NCI-H1092 (cell line): Measurements from ENCODE around the gene EME2.

ENCODE experiments used
- DNase-seq: peaks from one replicate; lab custom pipeline; 2025; lab: John Stamatoyannopoulos, UW

EME2 gene

GRCh38 chr16:1766701-1767100, 5.9 kb upstream of the EME2 start:
- DNase-seq = no peak

GRCh38 chr16:1767116-1767994, 5.3 kb upstream of the EME2 start:
- no peak for DNase-seq

DNA sequence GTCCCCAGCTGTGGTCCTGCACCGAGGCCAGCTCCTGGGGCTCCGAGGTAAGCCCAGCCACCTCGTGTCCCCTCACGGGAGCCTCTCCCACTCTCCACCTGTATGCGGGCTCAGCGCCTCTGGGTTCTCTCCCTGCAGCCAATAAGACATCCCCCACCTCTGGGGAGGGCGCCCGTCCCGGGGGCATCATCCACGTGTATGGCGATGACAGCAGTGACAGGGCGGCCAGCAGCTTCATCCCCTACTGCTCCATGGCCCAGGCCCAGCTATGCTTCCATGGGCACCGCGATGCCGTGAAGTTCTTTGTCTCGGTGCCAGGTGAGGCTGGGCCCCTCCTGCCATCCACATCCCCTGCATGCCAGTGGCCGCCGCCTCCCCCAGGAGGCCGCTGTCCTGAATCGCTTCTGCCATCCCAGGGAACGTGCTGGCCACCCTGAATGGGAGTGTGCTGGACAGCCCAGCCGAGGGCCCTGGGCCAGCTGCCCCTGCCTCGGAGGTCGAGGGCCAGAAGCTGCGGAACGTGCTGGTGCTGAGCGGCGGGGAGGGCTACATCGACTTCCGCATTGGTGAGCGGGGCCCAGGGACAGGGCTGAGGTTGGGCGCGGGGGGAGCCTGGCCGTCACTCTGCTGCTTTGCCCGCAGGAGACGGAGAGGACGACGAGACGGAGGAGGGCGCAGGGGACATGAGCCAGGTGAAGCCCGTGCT, 4.4 kb upstream of the EME2 start:
- DNase-seq = no peak

GRCh38 chr16:1768767-1769401, 3.7 kb upstream of the EME2 start:
- DNase-seq = no peak

DNA sequence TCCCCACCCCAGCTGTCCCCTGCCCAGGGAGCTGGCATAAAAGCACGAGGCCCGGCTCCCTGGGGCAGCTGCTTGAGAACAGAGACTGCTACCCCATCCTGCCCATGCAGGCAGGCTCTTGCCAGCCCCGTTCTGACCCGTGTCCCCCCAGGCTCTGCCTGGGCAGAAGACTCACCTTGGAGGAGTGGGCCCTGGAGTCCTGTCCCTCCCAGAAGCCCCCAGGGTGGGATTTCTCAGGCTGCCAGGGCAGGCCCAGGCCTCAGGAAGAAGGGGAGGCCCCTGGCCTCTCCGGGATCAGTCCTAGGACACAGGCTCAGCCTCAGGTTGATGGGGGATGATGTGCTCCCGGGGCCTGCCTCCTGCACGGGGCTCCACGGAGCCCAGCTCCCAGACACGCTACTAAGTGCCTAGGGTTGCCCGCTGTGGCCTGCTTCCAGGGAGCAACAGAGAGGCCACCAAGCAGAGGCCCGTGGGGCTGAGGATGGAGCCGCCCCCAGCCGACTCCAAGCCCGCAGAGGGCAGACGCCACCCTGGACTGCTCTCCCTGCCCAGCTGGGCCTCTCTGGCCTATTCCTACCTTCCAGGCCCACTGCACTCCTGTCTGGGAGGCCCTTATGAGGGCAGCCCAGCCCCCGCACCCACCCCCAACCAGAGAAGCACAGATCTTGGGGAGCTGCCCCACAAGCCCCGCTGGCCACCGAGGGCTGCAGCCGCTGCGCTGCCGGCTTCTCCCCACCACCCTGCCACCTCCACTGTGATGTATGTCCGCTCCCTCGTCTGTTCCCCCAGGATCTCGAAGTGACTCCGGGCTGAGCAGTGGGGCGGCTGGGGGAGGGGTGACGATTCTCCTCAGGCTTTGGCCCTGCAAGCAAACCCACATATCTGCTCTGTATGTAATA, 3.0 kb upstream of the EME2 start:
- DNase-seq = no peak

GRCh38 chr16:1770328-1771187, 2.1 kb upstream of the EME2 start:
- peak; percentile 32 for DNase-seq

GRCh38 chr16:1771188-1771863, 1.3 kb upstream of the EME2 start, which contains the start of gene NME3:
Gene NME3, minus strand, starts transcription at chr16:1771543. Its CDS starts 9 bp downstream, at chr16:1771534.
- peak; percentile 21 for DNase-seq

DNA sequence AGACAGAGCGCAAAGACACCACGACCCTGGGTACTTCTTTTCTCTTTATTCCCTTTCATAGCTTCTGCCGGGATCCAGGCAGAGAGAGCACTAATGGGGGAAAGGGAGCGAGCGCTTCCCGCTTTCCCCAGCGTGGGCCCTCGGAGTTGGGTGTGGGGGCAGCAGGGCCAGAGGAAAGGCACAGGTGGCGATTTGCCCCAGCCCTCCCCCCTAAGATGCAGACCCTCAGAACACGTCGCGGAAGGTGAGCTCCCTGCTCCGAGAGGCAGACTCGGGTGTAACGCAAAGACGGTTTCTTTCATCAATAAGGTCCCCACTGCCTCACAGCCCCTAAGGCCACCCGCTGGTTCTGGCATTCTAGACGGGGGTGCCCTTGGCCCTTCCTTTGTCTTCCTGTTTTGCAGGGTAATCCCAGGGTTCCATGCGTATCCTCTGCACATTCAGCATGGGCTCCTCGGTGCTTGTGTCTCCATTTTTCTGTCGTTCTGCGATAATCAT, 697 bp upstream of the EME2 start:
- DNase-seq = no peak

- peak; percentile 88 for DNase-seq
These were observed 495 bp downstream of the EME2 start, which contains the start of gene MRPS34 for GRCh38 chr16:1772908-1773702. Gene MRPS34, minus strand, starts transcription at chr16:1773134. Its CDS starts 15 bp downstream, at chr16:1773119.

GRCh38 chr16:1773703-1774447, 1.3 kb downstream of the EME2 start:
- no peak for DNase-seq

DNA sequence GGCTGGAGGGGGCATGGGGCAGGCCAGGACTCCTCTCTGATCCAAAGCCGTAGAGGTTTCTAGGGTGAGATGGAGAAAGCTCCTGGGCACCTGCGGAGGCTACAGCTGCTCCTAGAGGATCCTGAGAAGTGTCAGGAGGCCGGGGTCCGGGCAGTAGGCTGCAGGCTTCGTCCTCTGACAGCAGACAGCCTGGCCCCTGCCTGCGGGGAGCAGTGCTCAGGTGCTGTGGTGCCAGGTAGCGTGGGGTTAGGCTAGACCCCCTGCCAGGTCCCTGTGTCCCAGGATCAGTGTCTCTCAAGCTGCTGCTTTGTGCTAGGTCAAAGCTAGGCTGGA, 1.8 kb downstream of the EME2 start:
- no peak for DNase-seq

DNA sequence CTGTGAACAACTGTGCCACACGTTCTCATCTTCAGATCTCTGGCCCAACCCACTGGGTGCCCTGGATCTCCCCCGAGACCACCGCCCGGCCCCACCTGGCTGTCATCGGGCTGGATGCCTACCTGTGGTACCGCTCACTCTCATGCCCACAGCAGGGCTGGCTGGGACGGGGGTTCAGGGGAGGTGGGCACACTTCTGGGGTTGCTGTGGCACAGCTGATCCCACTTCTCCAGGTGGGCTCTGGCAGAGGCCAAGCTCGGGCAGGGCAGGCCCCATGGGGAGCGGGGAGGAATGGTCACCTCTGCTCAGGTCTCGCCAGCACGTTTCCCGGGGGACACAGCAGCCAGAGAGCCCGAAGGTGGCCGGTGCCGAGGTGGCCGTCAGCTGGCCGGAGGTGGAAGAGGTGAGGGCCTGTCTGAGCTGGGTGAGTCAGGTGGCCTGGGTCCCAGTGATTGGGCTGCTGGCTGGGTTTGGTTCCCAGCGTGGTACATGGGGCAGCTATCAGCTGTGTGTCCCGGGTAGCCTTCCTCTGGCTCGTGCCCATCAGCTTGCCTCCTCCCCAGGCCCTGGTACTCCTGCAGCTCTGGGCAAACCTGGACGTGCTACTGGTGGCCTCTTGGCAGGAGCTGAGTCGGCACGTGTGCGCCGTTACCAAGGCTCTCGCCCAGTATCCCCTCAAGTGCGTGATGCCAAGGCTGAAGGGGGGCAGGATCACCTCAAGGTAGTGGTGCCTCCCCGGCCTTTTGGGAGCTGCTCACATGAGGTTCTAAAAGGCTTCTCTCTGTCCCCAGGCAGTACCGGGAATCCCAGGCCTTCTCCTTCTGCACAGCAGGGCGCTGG, 2.6 kb downstream of the EME2 start:
- no peak for DNase-seq

DNA sequence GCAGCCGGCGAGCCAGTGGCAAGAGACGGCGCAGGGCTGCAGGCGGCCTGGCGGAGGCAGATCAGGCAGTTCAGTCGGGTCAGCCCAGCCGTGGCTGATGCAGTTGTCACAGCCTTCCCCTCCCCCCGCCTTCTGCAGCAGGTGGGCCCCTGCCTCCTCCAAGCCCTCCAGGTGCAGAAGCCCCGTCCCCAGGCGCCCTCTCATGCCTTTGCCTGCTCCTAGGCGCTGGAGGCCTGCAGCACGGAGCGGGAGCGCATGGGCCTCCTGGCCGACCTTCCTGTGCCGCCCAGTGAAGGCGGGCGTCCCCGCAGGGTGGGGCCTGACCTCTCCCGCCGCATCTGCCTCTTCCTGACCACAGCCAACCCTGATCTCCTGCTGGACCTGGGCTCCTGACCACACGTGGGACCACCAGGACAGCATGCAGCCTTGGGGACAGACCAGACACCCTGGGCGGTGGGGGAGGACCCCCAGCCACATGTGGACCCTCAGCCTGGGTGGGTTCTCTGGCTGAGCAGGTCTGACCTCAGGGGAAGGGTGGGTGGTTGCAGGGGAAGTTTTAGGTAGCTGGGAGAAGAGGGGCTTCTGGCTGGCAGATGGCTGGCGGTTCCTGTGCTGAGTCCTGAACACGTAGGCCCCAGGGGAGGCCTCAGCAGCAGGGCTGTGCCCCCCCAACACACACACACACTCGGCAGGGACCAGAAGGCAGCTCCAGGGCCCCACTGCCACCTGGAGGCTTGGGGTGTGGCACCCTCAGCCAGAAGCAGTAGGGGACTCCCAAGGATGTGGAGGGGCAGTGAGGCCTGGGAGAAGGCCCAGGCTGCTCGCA, 3.4 kb downstream of the EME2 start:
- DNase-seq = no peak

DNA sequence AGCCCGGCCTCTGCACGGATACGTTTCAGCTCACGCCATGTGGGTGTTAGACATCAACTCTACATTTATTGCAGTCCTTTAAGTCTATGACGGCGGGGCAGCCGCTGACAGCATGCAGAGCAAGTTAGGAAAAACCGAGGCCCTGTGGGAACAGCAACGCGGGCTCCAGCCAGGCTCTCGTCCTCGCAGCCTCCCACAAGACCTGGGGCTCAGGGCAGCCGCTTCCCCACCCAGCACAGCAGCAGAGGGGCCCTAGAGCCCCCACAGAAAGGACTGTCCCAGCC, 4.0 kb downstream of the EME2 start:
- DNase-seq = no peak

DNA sequence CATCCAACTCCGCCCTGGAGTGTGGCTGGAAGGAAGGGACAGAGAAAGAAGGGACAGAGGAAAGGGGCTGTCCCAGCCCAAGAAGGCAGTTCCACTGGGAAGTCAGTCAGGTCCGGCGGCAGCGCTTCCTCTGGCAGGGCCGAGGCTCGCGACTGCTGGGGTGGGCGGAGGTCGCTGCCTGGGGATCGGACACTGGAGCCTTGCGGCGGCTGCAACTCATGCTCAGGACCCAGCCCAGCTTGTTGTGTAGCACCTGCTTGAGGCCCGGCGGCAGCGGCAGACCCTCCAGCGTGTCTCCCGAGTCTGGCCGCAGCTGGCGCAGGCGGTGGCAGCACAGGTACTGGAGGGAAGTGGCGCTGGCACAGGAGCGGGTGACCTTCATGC, 4.4 kb downstream of the EME2 start:
- no peak for DNase-seq

- DNase-seq = no peak
These were observed 5.0 kb downstream of the EME2 start for GRCh38 chr16:1777375-1778199.
